ENCODE measurements around the gene ZFHX2.
"Not testable (repeated sequence)": the region's sequence is repeated elsewhere in the genome, so short reads cannot be mapped to it uniquely, and the experiment has no call there.

Gene ZFHX2

DNA sequence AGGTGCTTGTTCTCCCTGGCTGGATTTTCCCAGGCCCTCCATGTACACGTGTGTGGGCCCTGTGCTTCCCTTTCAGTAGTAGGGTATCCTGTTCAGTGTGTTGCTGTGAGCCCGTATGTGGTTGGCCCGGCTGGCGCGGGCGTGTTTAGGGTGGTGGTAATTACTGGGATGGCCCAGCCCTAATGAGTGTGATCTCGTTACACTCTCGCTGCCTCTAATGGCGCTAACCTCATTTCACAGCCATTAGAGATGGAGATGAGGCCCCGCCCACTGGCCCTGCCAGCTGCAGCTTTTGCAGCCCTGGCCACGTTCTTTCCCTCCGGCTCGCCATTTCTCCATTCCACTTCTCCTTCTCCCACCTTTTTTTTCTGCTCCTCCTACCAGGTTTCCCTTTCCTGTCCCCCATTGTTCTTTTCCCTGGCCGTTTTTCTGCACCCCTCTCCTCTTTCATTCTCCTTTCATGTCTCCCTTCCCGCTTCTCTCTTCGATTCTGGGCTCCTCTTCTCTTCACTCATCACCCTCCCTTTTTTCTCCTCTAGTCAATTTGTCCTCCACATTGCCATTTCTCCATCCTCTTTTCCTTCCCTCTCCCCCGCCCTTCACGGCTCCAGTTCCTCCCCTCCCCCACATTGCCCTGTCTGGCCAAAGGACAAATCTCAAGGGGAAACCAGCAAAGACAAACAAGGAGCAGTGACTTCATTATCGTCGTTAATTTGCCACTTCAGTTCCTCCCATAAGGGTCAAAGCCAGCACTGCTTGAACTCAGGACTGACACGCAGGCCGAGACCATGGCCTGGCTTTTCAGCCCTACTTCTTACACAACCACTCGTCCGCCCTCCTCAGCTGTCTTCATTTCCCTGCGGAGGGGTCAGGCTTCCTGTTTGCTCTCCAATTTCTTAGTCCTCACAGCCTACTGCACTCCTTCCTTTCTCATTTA, 6.8 kb downstream of the ZFHX2 start:
- in situ Hi-C loops (cut with HindIII; ENCODE audit: low sequenced_read_pairs) = no loop called here

DNA sequence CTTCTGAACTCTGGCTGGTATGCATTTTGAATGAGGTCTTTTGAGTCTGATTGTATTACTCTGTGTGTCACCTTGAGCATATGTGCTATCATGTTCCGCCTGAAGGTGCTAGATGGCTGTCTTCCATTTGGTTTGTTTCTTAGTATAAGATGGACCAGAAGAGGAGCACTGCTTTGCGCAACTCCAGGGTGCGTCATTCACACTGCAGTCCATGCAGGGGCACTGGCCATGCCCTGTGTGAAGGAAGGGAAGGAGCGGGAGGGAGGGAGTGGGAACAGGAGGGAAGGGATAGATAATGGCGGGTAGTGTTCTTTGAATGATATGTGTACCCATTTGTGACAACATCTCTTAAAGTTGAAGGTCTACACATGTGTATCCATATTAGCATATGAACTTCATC, 8.2 kb downstream of the ZFHX2 start:
- in situ Hi-C loops (cut with HindIII; ENCODE audit: low sequenced_read_pairs) = no loop called here

DNA sequence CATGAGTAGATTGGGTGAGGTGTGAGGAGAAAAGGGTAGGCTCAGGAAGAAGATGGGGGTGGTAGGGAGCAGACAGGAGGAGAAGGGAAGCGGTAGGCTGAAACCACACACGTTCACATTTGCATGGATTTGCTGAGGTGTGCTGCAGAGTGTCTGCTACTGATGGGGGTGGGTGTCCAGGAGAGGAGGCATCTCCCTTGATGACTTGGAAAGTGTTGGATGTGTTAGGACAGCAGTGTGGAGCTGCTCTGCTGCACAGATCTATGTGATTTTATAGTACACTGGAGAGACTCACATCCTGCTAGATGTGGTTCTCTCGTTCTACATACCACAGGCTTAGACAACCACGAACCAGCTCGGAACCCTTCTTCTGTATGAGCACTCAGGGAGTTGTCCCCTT, 9.3 kb downstream of the ZFHX2 start:
- in situ Hi-C loops (cut with HindIII; ENCODE audit: low sequenced_read_pairs) = no loop called here

DNA sequence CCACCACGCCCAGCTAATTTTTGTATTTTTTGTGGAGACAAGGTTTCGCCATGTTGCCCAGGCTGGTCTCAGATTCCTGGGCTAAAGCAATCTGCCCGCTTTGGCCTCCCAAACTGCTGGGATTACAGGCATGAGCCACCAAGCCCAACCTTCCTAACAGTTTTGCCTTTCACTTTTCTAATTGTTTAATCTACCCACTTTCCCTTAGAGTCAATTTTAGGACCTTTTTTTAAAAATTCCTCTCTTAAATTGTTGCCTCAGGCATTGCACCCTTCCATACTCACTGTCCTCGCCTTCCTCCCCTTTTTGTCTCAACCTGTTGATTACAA, 11.5 kb downstream of the ZFHX2 start:
- in situ Hi-C loops (cut with HindIII; ENCODE audit: low sequenced_read_pairs) = no loop called here

DNA sequence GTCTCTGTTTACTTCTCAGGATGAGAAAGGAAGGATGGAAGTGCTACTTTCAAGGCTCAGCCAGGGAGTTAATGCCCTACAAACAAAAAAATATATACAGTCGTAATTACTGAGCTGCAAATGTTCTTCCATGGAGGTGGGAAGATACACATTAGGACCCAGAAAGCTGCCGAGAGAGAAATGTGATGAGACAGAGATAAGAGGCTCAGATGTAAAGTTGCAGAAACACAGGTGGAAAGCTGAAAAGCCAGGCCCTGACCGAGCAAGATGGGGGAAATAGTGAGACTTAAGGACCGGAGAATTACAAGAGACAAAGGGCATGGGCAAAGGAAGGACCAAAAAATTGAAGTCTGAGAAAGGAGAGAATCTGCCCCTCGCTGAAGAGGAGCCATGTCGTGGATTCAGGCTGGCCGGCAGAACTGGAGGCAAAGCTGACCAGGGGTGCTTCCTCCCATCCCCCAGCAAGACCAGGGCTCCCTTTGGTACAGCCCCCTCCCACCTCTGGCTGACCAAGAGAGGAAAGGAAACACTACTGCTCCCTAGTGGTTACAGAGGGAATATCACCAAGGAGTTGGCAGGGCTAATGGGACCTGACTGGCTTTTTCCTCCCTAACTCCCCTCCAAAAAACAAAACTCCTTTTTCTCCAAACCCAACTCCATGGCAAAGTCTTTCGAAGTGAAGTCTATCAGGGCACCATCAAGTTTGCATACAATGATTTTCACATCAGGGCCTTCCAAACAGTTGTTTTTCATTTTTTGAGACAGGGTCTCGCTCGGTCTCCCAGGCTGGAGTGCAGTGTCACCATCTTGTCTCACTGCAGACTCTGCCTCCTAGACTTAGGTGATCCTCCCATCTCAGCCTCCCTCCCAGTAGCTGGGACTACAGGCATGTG, 12.1 kb downstream of the ZFHX2 start:
- in situ Hi-C loops (cut with HindIII; ENCODE audit: low sequenced_read_pairs) = no loop called here

DNA sequence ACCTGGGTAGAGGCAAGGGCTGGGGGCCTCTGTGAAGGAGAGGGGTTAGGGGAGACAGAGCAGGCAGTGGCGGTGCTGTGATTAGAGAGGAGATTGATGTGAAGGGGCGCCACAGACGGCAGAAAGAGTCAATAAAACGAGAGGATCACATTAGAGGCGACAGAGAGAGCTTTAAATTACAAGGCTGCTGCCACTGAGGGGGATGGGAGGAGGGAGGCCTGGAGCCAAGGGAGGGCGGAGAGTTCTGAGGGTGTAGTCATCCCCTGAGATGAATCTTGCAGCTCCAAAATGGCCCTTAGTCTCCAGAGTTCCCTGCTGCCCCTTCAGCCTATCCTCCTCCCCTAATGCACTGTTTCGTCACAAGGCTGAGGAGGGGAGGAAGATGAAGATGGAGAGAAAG, 12.8 kb downstream of the ZFHX2 start:
- in situ Hi-C loops (cut with HindIII; ENCODE audit: low sequenced_read_pairs) = no loop called here

- in situ Hi-C loops (cut with HindIII; ENCODE audit: low sequenced_read_pairs) = no loop called here
These were observed 13.4 kb downstream of the ZFHX2 start for GRCh38 chr14:23538050-23538718.

DNA sequence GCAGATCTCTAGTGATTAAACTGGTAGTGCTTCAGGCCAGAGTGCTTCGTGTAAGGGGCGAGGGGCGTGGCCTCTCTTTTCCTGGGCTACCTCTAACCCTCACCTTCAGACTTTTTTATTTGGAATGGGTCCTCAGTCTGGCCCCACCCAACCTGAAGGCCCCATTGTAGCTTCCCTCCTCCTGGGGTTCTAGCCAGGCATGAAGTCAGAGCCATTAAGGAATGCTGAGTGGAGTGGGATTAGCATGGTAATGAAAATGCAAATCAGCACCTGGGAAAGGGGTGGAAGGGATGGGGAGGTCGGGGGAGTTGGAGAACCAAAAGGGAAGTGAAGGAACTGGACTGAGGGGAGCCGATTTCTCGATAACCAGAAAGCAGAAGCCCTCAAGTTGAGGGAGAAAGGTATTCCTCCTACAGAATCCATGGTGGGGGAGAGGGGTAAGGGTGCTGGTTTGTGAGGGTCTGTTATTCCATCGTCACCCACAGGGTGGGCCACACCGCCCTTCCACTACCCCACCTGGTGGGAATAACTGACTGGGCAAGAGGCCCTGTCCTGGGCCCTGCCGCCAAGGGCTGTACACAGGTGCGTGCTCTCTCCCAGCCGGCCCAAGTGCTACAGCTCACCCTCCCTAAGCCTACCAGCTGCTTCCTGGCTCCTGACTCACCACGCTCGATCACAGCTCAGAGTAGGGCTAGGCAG, 14.1 kb downstream of the ZFHX2 start:
- in situ Hi-C loops (cut with HindIII; ENCODE audit: low sequenced_read_pairs) = no loop called here

DNA sequence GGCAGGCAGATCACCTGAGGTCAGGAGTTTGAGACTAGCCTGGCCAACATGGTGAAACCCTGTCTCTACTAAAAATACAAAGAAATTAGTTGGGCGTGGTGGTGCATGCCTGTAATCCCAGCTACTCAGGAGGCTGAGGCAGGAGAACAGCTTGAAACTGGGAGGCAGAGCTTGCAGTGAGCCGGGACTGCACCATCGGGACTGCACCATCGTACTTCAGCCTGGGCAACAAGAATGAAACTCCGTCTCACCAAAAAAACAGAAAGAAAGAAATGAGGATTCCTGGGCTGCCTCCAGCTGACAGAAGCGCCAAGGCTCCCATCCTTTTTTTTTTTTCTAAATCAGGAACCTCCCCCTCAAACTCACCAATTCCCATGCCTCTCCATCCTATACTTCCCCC, 14.7 kb downstream of the ZFHX2 start:
- in situ Hi-C loops (cut with HindIII; ENCODE audit: low sequenced_read_pairs) = not testable (repeated sequence)

- in situ Hi-C loops (cut with HindIII; ENCODE audit: low sequenced_read_pairs) = no loop called here
These were observed 15.1 kb downstream of the ZFHX2 start for GRCh38 chr14:23536494-23536893.

- in situ Hi-C loops (cut with HindIII; ENCODE audit: low sequenced_read_pairs) = no loop called here
These were observed 15.6 kb downstream of the ZFHX2 start for GRCh38 chr14:23535943-23536342.

DNA sequence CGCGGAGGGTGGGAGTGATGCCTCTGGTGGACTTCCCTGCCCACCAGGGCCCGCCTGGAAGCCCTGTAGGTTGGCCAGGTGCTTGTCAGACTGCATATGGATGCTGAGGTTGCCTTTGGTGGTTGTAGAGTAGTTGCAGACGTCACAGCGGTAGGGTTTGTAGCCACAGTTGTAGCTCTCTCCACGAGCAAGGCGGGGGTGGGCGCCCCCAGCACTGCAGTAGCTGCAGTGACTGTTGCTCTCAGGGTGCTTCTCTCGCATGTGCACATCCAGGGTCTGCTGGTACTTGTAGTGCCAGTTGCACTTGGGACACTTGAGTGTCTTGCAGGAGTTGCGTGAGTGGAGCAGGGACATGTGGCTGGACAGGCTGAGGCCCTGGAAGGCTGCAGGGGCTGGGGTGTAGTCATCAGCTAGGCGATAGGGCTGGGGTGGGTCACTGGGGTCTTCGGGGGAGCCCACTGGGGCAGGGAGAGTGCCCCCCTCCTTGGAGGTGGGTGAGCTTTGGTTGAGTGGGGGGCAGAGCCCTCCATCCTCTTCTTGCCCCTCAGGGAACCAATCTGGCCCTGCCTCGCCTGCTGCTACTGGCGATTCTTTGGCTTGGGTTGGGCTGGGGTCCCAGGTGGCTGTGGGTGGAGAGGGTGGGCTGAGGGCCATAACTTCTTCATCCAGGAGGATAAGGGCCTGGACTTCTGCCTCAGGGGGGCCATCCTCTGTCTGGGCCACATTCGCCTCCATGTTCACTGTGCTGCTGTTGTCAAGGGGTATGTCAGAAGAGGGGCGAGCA, 17.7 kb downstream of the ZFHX2 start:
- in situ Hi-C loops (cut with HindIII; ENCODE audit: low sequenced_read_pairs) = loop anchor here (5.0 kb wide), 1 partner anchor 52 kb away; no protein-coding TSS in a partner anchor

DNA sequence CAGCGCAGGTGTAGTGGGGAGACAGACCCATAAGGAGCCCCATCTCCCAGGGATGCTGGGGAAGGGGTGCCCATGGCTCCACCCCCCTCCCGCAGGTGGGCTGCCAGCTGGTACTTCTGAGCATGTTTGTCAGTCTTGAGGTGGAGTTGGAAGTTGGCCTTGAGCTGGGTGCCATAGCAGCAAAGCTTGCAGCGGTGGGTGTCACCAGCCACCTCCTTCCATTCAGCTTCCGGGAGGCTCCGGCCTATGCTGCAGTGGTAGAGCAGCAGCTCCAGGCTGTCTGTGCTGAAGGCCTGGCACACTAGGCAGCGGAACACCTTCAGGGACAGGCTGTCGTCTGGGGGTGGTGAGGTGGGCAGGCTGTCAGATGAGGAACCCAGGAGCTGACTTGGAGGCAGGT, 18.9 kb downstream of the ZFHX2 start:
- in situ Hi-C loops (cut with HindIII; ENCODE audit: low sequenced_read_pairs) = loop anchor here (5.0 kb wide), 1 partner anchor 50 kb away; no protein-coding TSS in a partner anchor

- in situ Hi-C loops (cut with HindIII; ENCODE audit: low sequenced_read_pairs) = loop anchor here (5.0 kb wide), 1 partner anchor 49 kb away; no protein-coding TSS in a partner anchor
These were observed 20.2 kb downstream of the ZFHX2 start for GRCh38 chr14:23531391-23531790.

DNA sequence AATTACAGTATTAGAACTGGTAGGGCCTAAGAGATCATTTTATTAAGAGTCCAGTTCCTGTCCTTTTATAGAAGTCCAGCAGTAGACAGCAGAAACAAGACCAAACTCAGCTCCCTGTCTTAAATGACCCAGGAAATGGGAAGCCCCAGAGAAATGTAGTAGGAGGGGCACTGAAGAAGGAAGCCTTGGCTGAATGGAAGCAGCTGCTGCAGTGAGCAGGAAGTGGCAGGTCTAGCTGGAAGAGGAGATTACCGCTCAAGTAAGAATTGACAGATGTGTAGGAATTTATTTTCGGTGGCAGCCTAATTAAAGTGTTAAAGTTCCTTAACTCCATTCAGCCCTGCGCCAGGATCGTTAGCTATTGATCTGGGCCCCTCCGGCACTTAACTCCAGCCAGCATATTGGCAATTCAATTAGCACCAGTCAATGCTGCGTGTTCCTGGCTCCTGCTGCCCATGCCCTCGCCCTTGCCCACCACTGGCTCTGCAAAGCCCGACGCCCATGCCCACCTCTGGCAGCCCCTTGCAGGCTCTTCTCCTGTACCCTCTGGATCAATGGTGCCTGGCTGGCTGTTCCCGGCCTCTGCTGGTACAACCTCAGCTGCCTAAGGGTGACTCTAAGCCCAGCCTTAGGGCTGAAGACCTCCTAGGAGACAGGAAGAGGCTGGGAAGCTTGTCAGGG, 21.1 kb downstream of the ZFHX2 start:
- in situ Hi-C loops (cut with HindIII; ENCODE audit: low sequenced_read_pairs) = loop anchor here (5.0 kb wide), 1 partner anchor 48 kb away; no protein-coding TSS in a partner anchor

DNA sequence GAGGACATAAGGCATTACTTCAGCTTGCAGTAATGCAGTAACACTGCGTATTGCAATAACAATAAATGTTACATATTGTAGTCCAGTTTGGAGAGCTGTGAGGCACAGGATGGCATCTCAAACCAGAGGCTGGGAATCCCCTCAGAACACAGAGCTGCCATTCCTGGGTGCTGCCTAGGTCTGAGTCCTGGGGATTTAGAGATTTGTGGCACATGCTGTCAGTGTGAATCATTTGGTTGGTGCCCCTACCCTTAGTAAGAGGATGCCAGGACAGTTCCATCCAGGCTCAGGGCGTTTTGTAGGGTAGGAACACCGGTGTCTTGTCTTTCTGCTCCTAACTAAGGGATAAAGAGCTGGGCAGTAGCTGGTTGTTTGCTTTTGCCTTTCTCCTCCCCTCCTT, 22.5 kb downstream of the ZFHX2 start:
- in situ Hi-C loops (cut with HindIII; ENCODE audit: low sequenced_read_pairs) = no loop called here

DNA sequence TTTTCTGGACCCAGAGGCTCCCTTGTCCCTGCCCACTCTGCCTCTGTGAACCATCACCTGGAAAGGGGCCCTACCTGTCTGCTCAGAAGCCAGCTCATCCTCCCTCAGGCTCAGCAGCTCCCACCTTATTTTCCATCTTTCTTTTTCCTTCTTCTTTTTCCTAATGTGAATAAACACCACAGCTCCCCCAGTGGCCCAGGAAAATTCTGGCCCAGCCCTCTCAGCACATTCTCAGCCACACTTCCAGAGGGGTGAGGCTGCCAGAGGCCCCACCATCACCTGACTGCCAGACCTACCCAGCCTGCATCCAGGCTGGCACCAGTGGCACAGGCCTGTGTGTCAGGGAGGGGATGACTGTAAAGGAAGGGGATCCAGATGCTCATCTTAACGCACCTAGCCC, 23.0 kb downstream of the ZFHX2 start:
- in situ Hi-C loops (cut with HindIII; ENCODE audit: low sequenced_read_pairs) = no loop called here

DNA sequence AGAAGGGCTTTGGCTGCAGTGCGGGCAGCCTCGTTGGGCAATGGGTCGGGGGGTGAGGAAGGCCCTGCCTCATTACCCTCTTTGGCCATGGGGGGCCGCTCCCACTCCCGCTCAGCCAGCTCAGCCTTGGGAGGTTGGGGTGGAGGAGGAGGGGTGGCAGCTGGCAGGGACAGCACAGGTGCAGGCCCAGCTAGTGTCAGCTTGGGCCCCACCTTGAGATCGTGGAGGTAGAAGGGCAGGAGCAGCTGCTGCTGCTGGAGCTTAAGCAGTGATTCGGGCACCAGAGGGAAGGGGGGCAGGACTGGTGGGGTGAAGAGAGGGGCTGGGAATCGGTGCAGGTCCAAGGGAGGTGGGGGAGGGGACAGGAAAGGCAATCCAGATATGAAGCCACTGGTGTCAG, 26.0 kb downstream of the ZFHX2 start:
- in situ Hi-C loops (cut with HindIII; ENCODE audit: low sequenced_read_pairs) = no loop called here

DNA sequence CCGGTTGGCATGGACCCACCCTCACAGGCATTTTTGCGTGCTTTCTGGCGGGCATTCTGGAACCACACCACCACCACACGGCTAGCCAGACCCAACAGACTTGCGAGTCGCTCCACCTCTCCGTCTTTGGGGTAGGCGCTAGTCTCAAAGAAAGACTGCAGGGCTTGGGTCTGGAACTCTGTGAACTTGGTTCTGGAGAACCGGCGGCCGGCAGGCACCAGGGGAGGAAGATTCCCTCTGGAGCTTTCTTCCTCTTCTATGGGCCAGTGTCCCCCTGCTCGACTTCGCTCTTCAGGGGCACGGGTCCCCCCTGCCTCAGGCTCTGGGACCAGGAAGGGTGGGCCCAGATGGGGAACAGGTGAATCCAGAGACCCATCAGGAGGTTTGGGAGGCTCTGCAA, 26.6 kb downstream of the ZFHX2 start:
- in situ Hi-C loops (cut with HindIII; ENCODE audit: low sequenced_read_pairs) = no loop called here

All from endothelial cell of hepatic sinusoid (primary cell).